Erythroblast (primary cell): ENCODE results near the gene CYP27C1.

ENCODE experiments used
- DNase-seq, 2 experiments: peaks; one replicate each; lab custom pipeline; 2025; lab: John Stamatoyannopoulos, UW
- GATA1 ChIP-seq: IDR thresholded peaks from 2 replicates; pipeline ENCODE4 v1.6.1; 2011; ENCODE audit warnings: low read depth, mild to moderate bottlenecking, control low read depth, low read length, moderate library complexity
- POLR2A ChIP-seq: IDR thresholded peaks from 2 replicates; pipeline ENCODE4 v1.6.1; 2011; ENCODE audit warnings: mild to moderate bottlenecking, low read length

The CYP27C1 gene

DNA sequence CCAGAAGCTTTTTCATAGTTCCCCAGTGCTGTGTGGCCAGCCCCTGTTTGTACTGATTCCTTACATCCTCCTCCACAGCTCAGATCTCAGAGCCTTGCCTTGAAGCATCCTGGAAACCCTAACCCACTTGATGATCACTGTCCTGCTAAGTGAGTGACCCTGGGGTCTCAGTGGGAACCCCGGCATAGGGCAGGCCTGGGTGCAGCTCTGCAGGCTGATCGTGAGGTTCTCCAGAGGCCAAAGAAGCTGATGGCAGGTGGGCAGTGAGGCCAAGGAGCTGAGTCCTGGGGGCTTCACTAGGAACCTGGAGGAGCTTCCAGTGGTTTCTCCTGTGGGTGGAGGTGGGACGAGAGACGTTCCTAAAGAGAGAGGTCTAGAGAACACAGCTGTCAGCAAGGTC is 65.7 kb downstream of the CYP27C1 start:
- TF ChIP-seq POLR2A (no peak), GATA1 (no peak)
- DNase-seq, result no peak

DNA sequence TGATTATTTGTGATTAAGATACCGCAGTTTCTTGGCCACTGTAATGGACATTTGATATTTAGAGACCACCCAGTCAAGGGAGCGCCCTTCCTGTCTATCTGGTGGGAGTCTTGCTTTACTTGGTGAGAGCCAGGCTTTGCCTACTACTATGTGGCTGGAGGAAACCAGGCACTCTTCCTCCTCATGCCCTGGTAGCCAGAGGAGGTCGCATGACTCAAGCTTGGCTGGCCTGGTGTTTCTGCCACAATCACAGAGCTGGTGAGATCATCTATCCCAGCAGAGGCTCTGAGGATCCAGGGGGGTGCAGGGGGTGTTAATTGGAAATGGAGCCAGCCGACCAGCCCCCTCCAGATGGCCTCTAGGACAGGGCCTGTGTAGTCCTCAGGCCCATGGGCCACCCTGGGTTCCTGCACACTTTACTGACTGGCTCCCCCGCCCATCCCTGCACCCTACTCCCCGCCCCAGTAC is 66.4 kb downstream of the CYP27C1 start:
- TF ChIP-seq POLR2A (no peak), GATA1 (no peak)
- DNase-seq, result no peak

DNA sequence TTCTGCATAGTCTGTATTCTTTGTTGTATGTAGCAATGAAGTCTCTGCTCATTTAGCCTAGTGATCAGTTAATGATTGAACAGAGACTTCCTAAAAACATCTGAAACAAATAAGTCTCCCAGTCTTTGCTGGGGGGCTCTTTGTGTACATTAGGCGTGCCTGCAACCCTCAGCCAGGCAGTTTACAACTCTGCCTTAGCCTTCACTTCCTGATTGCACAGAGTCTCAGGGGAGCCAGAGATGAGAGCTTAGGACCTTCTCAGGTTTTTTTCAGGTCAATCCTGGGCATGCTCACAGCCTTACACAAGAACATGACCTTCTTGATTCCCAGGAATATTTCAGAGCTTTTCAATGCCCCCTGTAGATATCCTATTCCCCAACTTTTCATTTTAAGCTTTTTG is 69.1 kb downstream of the CYP27C1 start:
- TF ChIP-seq POLR2A, result no peak
- TF ChIP-seq GATA1, result no peak
- no peak for DNase-seq

DNA sequence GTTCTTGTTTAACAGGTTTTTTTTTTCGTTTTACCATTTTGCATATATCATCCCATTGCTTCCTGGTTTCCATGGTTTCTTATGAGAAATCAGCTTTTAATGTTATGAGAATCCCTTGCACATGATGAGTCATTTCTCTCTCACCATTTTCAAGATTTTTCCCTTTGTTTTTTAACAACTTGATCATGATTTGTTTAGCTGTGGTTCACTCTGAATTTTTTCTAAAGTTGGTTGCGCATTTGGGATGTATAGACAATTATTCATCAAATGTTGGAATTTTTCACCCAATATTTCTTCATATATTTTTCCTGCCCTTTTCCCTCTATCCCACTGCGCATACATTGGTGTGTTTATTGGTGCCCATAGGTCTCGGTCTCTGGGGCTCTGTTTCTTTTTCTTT is 70.7 kb downstream of the CYP27C1 start:
- DNase-seq, result no peak
- TF ChIP-seq GATA1, result no peak
- no peak for TF ChIP-seq POLR2A

DNA sequence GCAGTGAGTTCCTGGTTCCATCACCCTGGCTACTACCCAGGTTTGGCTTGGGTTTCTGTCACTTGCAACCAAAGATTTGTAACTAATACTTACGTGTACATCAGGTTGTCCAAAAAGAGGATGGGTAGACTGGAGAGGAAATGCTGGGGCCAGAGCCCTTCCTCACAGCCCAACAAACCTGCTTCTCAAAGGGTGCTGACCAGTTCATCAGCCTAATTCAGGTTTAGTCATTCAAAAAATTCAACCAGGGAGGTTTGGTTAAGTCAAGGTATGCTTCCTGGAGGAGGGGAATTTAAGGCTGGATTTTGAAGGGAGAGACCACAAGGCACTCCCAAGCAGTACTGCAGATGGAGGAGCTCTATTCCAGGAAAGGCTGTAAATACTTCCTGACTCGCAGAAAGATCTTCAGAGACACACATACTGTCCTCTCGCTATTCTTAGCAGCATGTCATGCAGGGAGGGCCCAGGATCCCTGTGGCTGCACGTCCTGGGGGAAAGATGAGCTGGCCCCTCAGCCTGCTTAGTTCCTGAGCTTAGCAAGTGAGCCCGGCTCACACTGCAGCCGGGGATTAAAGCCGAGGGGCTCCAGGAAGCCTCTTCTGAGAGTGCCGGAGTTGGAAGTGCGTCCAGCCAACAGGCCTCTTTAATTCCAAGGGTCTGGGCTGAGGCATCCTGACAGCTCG is 73.1 kb downstream of the CYP27C1 start:
- no peak for TF ChIP-seq GATA1
- no peak for TF ChIP-seq POLR2A
- DNase-seq, result no peak

DNA sequence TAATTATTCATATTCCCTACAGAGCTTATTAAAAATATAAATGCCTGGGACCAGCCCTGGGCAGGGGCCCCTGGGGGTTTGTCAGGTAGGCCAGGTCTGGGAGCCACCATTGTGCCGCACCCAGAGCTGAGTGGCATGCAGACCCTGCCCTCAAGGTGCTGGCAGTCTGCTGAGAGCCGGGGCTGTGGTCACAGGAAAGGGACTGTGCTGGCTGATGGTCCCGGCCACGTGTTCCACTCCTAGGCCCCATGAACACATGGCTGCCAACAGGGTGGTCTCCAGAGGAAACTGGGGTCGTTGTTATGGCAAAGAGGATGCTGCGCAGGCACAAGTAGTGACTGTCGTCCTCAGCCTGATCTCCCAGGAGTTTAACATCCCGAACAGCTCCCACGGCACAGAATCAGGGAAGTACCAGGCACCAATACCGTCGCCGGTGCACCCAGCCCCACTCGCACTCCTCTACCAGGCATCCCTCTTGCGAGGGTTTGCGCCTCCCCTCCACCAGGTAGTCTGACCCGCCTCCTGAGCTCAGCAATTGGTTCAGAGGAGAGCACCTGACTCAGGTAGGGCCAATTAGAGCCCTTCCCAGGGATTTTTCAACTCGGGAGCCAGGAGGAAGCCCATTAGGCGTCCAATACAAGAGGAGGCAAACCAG is 73.9 kb downstream of the CYP27C1 start:
- no peak for DNase-seq
- no peak for TF ChIP-seq GATA1

DNA sequence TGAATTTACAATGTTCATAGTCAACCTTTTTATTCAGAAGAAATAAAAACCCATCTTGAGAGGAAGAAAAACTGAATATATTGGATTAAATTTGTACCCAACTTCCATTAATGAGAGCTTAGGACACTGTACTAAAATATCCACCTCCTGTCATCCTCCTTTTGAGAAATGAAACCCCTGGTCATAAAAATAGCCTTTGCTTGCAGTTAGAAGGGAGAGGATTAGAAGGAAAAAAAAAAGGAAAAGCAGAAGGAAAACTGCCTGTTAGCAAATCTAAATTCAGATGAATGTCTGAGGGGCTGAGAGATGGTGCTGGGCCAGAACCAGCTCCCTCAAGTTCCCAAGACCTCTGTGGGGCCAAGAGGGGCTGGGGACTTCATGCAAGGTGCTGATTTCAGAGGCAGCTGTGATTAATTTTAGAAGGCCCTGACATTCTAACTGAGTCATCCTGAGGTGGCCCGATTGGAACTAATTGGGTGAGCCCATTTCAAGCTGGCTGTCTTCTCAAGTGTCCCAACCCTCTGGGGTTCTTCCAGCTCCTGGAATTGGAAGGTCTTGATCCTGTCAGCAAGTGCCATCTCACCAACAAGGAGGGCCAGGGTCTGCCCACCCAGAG is 74.7 kb downstream of the CYP27C1 start:
- no peak for TF ChIP-seq GATA1
- TF ChIP-seq POLR2A, result no peak
- DNase-seq, result no peak

DNA sequence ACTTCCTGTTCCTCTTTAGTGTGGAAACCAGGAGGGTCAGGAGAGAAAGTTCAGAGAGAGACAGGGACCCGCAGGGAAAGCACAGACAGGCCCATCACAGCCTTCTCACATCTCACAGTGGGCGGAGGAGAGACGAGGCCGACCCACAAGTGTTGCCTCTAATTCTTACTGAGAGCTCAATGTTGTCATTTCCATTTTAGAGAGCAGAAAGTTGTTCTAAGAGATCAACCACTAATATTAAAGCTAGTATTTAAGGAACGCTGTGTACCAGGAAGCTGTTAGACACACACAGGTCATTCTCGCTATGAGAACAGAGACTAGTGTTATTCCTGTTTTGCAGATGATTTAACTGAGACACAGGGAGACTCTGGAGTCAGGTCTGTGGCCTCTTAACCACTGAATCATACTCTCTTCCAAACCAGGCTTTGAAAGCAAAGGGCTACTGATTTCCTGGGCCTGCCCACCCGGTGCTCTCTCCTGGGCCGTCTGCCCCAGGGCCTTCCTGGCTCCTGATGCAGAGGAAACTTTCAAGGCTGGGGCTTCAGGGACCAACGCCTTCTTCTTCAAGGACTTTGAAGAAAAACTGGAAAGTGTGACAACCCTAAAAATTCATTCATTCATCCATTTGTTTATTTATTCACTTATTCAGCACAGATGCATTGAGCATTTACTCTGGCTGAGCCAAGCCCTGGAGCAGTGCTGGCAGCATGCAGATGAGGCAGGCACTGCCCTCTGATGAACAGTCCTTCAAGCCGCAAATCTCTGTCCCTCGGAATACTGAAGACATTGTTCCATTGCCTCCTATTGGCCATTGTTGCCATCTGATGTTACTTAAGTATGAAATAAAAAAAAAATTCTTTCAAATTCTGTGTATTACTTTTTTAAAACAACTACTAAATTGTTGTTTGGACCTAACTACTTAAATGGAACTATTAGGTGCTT is 76.0 kb downstream of the CYP27C1 start:
- DNase-seq, result no peak

DNA sequence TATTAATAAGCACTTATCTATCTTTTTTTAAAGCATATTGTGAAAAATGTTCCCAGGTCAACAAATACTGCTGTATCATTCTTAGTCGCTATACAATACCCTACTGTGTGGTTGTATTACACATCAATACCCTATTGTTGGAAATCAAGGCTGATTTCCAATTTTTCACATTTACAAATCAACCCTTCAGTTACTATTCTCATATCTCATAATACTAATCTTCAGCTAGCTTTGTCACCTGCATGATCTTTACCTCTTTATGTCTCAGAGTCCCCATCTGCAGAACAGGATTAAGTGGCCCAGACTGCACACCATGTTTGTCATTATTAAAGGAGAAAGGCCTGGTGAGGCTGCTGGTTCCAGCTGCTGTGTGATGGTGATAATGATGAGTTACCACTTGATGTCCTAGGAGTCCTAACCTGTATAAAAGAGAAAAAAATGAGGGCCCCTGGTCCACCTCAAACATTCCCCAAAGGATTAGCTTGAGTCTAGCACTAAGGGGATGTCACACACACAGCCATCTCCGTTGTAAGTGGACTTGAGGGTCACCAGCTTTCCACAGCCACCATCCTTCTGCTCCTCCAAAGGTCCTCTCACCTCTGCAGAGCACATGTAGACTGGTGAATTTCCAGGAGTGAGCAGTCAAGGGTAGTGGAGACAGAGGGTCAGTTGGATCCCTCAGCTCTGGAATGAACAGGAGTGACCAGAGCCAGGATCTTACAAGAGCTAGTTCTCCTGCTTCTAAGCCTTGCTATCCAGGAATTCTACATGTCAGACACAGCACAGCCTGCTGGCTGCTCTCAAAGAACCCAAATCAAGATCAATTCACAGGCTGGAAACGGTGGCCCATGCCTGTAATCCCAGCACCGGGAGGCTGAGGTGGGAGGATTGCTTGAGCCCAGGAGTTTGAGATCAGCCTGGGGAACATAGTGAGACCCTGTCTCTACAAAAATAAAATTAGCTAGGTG is 77.2 kb downstream of the CYP27C1 start:
- TF ChIP-seq POLR2A (no peak), GATA1 (no peak)
- DNase-seq, result no peak

More for the DNA sequence above, 76.0 kb downstream of the CYP27C1 start:
- TF ChIP-seq GATA1 (no peak), POLR2A (no peak)

DNA sequence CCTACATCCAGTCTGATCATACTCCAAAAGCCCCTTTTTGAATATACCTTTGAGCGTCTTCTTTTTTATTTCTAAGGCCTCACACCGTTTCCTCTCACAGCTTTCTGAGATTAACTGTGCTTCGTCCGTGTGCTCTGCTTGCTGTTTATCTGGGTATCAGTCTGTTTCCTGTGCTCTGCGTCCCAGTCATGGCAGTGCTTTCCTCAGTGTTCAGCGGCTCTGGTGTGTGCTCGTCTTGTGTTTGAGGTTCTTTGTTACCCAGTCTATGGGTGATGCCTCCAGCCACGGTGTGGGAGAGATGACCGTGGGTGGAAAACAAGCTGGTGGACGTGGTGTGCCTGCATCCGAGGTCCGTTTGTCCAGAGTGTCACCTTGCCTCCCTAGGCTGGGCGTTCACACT is 79.6 kb downstream of the CYP27C1 start:
- TF ChIP-seq GATA1 (no peak), POLR2A (no peak)
- no peak for DNase-seq

DNA sequence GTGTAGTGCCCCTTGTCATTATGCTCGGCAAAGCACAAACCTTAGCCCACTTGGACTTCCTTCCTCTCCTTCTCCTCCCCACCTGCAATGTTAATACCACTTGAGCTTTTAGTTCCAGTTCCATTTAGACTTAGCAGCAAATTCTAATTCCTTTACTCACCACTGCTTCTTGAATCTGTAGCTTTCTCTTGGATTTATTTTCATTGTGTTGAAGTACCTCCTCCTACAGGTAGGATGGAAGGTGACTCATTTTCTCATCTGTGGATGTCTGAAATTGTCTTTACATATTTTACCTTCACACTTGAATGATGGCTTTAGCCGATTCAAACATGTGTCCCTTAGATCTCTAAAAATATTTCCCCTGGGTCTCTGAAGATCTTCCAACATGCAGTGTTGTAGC is 80.3 kb downstream of the CYP27C1 start:
- no peak for TF ChIP-seq GATA1
- TF ChIP-seq POLR2A, result no peak
- no peak for DNase-seq

DNA sequence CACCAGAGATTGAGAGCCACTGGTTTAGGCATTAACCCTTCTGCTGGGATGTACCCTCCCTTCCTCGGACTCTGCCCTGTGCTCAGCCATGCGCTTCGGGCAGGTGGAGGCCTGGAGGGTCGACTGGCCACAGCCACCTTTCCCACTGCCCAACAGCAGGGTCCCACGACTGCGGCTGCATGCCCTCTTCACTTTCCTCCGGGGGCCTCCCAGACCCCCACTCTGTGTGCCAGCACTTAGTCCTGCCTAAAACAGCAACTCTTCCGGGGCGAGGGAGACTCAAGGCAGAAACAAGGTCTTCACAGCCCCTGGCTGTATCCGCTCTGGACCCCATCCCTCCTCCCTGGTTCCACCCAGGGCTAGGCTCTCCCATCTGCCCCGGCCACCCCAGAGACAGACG is 81.8 kb downstream of the CYP27C1 start:
- no peak for DNase-seq
- TF ChIP-seq GATA1 (no peak), POLR2A (no peak)
